ENCODE measurements around the gene SYNDIG1L.
"Not testable (repeated sequence)": the region's sequence is repeated elsewhere in the genome, so short reads cannot be mapped to it uniquely, and the experiment has no call there.

SYNDIG1L gene

DNA sequence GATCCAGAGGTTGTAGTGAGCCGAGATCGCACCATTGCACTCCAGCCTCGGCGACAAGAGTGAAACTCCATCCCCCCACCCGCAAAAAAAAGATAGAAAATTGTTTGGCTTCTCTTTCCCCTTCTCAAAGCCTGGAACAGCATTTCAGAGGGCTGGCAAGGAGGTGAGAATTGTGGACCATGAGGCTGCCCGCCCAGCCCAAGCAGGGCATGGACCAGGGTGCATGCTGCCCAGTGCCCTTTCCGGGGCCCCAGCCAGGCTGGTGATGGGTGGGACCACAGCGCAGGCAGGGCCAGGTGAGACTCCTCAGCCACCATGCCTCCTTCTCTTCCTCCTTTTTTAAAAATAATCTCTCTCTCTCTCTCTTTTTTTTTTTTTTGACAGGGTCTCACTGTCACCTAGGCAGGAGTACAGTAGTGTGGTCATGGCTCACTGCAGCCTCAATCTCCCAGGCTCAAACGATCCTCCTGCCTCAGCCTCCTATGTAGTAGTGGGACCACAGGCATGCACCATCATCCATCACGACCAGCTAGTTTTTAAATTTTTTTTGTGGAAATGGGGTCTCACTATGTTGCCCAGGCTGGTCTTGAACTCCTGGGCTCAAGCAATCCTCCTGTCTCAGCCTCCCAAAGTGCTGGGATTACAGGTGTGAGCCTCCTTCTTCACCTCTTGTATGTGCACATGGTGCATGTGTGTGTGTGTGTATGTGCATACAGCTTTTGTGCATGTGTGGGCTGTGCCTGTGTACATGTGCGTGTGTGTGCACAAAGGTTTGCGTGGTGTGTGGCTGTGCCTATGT is 22.2 kb downstream of the SYNDIG1L start:
- no peak for FAIRE-seq
- no peak for DNase-seq (ENCODE audit: low spot score)

DNA sequence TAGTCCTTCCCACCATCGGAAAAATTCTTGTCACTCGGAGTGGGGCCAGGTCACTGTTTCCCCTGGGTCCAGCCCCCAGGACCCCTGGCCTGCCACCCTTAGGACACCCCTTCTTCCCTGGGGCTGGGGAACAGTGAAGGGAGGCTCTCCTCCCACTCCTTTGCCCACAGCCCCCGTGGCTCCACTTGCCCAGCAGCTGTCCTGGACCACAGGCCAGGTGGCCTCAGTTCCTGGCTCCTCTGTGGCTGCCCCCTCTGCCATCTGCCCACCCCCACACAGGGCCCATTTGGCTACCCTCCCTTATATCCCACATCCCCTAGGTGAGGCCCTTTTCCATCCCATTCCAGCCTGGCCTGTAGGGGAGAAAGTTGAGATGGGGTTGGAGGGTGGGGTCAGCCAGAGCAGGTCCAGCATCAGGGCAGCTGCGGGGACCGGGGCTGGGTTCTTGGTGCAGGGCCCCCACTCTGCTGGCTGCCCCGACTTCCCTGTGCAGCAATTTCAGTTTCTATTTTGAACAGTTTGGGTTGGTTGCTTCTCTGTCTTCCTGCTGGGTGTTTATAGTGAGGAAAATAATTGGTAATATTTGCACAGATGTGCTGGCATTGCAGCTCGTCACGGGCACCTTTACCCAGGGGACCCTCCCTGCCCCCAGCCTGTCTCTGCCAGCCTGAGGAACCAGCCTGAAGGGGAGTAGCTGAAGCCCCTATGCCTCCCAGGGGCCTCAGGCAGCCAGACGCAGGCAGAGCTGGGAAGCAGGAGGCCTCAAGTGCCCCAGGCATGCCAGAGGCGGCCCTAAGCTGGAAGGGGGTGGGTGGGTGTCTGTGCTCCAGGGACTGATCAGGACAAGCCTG is 23.4 kb downstream of the SYNDIG1L start:
- FAIRE-seq (no peak), DNase-seq (ENCODE audit: low spot score) (no peak)

- FAIRE-seq (peak; percentile 61), DNase-seq (ENCODE audit: low spot score) (peak; percentile 46)
These were observed 24.3 kb downstream of the SYNDIG1L start for GRCh38 chr14:74401504-74402241.

- DNase-seq (ENCODE audit: low spot score) (no peak), FAIRE-seq (peak; percentile 62)
These were observed 25.0 kb downstream of the SYNDIG1L start for GRCh38 chr14:74400919-74401503.

DNA sequence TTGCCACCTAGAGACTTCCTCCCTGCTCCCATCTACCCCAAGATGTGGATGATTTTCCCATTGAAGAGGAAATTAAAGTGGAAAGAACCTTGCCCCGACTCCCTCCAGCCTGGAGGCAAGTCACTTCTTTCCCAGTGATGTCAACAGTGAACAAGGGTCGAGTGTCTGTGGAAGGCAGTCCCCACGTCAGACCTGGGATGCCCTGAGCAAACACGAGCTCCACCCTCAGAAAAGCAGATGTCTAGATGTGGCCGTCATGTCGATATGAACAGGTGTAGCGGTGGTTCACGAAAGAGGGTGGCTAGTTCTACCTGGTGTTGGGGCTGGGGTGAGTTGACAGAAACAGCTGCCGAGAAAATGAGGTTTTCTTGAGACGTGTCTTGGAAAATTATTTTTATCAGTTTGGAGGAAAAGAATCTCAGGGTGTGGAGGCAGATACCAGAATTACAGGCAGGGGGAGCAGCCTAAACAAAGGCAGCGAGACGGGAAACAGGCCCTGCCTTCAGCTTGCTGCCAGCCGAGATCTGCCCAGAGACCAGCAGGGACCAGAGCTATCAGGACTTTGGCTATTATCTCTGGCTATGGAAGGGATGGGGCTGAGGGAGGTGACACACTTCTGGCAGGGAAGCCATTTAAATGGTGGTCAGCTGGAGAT is 25.9 kb downstream of the SYNDIG1L start:
- DNase-seq (ENCODE audit: low spot score): peak; percentile 45
- no peak for FAIRE-seq

DNA sequence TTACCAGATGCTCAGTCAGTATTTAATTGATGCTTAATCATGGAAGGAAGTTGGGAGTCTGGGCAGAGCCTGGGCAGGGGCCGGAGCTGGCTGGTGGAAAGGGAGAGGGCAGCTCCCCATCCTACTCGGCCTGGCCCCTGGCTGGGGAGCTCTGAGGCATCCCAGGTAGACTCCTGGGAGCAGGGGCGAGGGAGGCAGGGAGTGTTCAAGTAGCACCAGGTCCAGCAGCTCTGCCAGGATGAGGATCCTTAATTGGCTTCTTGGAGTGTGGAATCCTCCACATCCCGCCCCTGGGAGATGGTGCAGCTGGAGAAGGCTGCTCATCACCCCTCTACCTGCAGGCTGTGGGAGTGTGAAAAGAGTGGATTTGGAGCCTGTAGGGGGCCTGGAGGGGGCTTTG is 30.9 kb downstream of the SYNDIG1L start:
- peak; percentile 17 for FAIRE-seq
- DNase-seq (ENCODE audit: low spot score): no peak

- FAIRE-seq: no peak
- no peak for DNase-seq (ENCODE audit: low spot score)
These were observed 31.5 kb downstream of the SYNDIG1L start for GRCh38 chr14:74394549-74394948.

DNA sequence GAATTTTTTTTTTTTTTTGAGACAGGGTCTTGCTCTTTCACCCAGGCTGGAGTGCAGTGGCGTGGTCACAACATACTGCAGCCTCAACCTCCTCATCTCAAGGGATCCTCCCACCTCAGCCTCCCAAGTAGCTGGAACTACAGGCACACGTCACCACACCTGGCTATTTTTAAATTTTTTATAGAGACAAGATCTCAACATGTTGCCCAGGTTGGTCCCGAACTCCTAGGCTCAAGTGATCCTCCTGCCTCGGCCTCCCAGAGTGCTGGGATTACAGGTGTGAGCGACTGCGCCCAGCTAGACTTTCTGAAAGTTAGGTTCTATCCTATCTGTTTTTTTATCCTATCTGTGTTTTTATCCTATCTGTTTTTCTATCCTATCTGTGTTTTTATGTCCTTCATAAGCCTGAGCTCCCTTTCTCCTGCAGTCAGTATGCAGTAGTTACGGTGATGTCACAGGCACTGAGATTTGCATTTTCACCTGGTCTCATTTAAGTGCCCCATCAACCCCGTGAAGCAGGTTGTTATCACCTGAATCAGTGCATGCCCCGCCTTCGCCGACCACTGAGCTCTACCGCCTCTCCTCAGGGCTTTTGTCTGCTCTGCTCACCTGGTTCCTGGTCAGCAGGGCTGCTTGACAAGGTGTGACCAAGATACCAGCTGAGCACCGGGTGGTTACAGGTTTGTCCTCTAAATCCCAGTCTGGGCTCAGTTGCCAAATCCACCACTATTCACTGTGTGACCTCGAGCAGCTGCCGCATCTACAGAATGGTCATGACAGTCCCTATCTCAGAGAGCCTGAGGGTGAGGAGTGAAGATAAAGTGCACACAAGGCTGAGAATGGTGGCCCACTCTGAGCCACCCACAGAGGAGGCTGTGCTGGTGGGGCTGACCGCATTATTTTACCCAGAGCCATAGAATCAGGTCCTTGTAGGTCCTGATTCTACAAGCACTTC is 33.1 kb downstream of the SYNDIG1L start:
- FAIRE-seq (no peak), DNase-seq (ENCODE audit: low spot score) (no peak)

GRCh38 chr14:74391479-74391878 is 34.5 kb downstream of the SYNDIG1L start:
- FAIRE-seq (peak; percentile 44), DNase-seq (ENCODE audit: low spot score) (no peak)

DNA sequence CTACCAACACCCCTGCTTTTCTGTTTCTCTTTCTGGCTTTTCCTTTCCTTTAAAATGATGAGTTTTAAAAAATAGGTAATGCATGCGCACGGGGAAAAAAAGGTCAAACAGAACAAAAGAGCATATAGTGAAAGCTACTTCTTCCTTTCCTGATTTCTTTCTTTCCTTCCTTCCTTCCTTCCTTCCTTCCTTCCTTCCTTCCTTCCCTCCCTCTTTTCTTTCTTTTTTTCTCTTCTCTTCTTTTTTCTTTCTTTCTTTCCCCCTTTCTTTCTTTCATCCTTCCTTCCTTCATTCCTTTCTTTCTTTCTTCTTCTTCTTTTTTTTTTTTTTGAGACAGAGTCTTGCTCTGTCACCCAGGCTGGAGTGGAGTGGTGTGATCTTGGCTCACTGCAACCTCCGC is 35.5 kb downstream of the SYNDIG1L start:
- not testable (repeated sequence) for DNase-seq (ENCODE audit: low spot score); FAIRE-seq

DNA sequence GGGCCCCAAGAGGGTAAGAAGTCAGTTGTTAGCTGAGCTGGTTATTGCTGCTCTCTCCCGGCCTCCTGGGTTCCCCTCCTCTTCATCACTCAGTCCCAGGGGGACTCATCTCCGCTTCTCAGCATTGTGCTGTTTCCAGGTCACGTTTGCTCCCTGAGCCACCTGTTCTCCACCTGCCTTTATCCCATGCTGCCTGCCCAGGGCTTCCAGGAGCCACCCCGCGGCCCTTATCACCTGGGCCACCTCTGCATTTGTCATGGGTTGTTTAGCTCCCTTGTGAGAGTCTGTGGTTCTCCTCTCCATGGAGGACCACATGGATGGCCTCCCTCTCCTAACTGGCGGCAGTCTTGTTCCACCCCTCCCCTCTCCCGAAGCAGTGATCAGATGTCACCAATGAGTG is 36.0 kb downstream of the SYNDIG1L start:
- peak; percentile 66 for FAIRE-seq
- DNase-seq (ENCODE audit: low spot score): no peak

- DNase-seq (ENCODE audit: low spot score): no peak
- no peak for FAIRE-seq
These were observed 43.8 kb downstream of the SYNDIG1L start for GRCh38 chr14:74382231-74382630.

DNA sequence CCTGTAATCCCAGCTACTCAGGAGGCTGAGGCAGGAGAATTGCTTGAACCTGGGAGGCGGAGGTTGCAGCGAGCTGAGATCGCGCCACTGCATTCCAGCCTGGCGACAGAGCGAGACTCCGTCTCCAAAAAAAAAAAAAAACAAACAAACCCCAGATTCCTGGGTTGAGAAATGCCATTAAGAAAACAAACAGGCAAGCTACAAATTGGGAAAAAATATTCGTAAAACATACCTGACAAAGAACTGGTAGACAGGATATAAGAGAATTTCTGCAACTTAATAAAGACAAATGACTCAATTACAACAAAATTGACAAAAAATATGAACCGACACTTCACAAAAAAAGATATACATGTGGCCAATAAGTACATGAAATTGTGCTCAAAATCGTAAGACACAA is 44.4 kb downstream of the SYNDIG1L start:
- DNase-seq (ENCODE audit: low spot score); FAIRE-seq: not testable (repeated sequence)

- DNase-seq (ENCODE audit: low spot score) (no peak), FAIRE-seq (no peak)
These were observed 45.2 kb downstream of the SYNDIG1L start for GRCh38 chr14:74380845-74381244.

GRCh38 chr14:74380172-74380571 is 45.8 kb downstream of the SYNDIG1L start:
- no peak for DNase-seq (ENCODE audit: low spot score)
- FAIRE-seq: peak; percentile 81

DNA sequence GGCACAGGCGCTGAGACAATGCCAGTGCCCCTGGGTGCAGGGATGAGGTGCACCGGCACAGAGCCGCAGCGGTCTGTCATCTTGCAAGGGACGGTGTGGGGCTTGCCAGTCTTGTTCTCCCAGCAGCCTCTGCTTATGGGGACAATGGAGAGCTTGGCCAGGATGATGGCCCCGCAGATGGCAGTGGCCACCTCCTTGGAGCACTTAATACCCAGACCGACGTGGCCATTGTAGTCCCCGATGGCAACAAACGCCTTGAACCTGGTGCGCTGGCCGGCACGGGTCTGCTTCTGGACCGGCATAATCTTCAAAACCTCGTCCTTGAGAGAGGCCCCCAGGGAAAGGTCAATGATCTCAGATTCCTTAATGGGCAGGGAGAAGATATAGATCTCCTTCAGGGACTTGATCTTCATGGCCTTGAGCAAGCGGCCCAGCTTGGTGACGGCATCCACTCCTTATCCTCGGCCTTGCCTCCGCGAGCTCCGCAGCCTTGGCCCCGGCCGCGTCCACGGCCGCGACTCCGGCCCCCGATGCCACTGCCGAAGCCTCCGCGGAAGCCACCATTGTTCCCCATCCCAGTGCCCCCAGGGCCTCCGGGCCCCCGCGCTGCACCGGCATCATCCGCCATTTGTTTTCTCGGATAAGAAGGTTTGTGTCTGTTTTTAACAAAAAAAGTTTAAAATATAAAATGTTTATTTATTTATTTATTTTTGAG is 47.9 kb downstream of the SYNDIG1L start:
- FAIRE-seq: no peak
- no peak for DNase-seq (ENCODE audit: low spot score)

DNA sequence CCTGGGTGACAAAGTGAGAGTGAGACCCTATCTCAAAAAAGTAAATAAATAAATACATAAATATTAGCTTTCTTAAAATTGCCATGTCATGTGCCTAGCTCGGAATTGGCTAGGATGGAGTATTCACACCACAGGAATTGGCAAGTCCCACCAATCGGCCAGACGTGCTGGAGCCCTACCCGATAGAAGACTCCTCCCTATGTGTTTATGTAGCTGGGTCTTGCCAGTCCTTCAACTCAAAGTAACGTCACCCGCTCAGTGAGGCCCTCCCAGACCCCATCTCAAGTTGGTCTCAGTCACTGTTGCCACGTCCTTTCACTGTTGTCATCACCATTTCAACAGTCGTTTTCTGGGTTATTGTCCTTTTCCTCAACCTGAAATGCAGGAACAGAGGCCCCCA is 57.6 kb downstream of the SYNDIG1L start:
- no peak for DNase-seq (ENCODE audit: low spot score)
- no peak for FAIRE-seq

- FAIRE-seq: no peak
These were observed 58.0 kb downstream of the SYNDIG1L start for GRCh38 chr14:74368026-74368425.

GRCh38 chr14:74364271-74364880 is 61.6 kb downstream of the SYNDIG1L start:
- FAIRE-seq (no peak), DNase-seq (ENCODE audit: low spot score) (no peak)

More at GRCh38 chr14:74368026-74368425, 58.0 kb downstream of the SYNDIG1L start:
- DNase-seq (ENCODE audit: low spot score): no peak
